Measurements from ENCODE around the gene SCIMP. TPM values are rescaled to one million over a fixed set of nuclear protein-coding genes. Genes with fewer than 3 reads are reported as not detected.

The SCIMP gene
- total and polyA plus RNA-seq, 2 of the 4 experiments (the other 2 are of a cell fraction): not detected

DNA sequence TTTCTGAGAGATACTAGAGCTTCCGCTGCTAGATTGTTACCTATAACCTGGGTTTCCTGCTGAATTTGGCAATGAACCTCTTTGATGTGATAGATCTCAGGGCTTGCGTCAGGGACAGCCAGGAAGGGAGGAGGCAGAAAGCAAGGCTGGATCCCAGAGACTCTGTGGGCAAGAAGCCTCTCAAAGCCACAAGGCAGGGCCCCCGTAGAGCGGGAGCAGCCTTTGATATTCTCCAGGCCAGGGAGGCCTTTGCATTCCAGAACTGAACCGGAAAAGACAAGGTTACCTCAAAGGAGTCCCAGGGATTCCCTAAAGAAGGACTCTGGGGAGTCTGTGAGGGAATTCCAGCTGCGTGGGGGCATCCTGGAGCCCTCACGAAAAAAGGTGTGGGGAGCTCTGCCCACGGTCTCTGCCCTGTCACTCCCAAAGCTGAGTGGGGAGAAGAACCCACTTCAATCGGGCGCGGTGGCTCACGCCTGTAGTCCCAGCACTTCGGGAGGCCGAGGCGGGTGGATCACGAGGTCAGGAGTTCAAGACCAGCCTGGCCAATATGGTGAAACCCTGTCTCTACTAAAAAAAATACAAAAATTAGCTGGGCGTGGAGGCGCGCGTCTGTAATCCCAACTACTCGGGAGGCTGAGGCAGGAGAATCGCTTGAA, 14.3 kb upstream of the SCIMP start:
- no peak overlapping the region for H2AK9ac ChIP-seq (replicated peaks; ENCODE audit: low read depth, low read length, poor library complexity)
- no peak overlapping the region for H3K4me2 ChIP-seq (ENCODE audit: low read depth, low read length)
- H3K4ac ChIP-seq (ENCODE audit: low read depth, low read length): no peak overlapping the region
- H3K23ac ChIP-seq (ENCODE audit: low read depth, low read length): no peak overlapping the region
- no peak overlapping the region for H3K9ac ChIP-seq (ENCODE audit: low read depth, low read length)
- ChIA-PET POLR2A (ENCODE audit: unreplicated experiment) (no interaction called here), CTCF (interaction anchor here (0.7 kb wide), 1 partner anchor 57 kb away, joined by 4 read pairs; the partner anchor contains the start of gene ZNF594)
- H2BK120ac ChIP-seq (ENCODE audit: low read depth, low read length): no peak overlapping the region
- dilution Hi-C loops (cut with HindIII; ENCODE audit: low sequenced_read_pairs, unreplicated experiment): no loop called here
- no peak overlapping the region for H3K14ac ChIP-seq (replicated peaks; ENCODE audit: low read depth, low read length)
- TF ChIP-seq SMC3 (IDR thresholded peaks at IDR 0.05; ENCODE audit: low read depth, low read length): no peak
- peaks cover 6% of the 10 kb centered on the region for H3K27me3 ChIP-seq (ENCODE audit: control insufficient read depth, insufficient read depth, low read length)
- no peak overlapping the region for H2AK5ac ChIP-seq (ENCODE audit: low read depth, low read length)
- H4K8ac ChIP-seq (ENCODE audit: low read depth in 2 of 2, low read length in 2 of 2): no peak overlapping the region
- no peaks in the 10 kb centered on the region for H3K9me1 ChIP-seq (ENCODE audit: insufficient read depth, low read length)
- no peak overlapping the region for H3K18ac ChIP-seq (ENCODE audit: low read depth, low read length)
- H3K27ac ChIP-seq (ENCODE audit: insufficient read depth, low read length): no peak overlapping the region
- no peaks in the 10 kb centered on the region for H3K79me1 ChIP-seq (ENCODE audit: low read depth in 1 of 2, low read length in 2 of 2)
- H3K4me1 ChIP-seq (ENCODE audit: control insufficient read depth, insufficient read depth, low read length): no peaks in the 10 kb centered on the region
- H4K5ac ChIP-seq (ENCODE audit: low read depth, low read length): no peak overlapping the region
- BruUV-seq (replicated peaks): no TSS peak
- no peaks in the 10 kb centered on the region for H3K36me3 ChIP-seq (ENCODE audit: control insufficient read depth, insufficient read depth, low read length)
- no peak overlapping the region for H2BK20ac ChIP-seq (ENCODE audit: low read depth, low read length)
- in situ Hi-C loops (cut with MboI; ENCODE audit: low sequenced_read_pairs): loop anchor here (5.0 to 25.0 kb wide), 2 partner anchors 193 to 1188 kb away; partner anchors contain the start of genes AIPL1 and PIMREG
- H2AFZ ChIP-seq (replicated peaks; ENCODE audit: low read length, poor library complexity): no peak overlapping the region
- H4K20me1 ChIP-seq (ENCODE audit: insufficient read depth, low read length): no peaks in the 10 kb centered on the region
- no peak overlapping the region for H3K56ac ChIP-seq (ENCODE audit: extremely low read depth, insufficient read depth, low read length)
- intact Hi-C loops (cut with micrococcal nuclease): loop anchor here (1.0 to 10.0 kb wide), 4 partner anchors 58 to 1186 kb away; partner anchors contain the start of genes AIPL1 and NUP88
- no peak overlapping the region for H4K91ac ChIP-seq (ENCODE audit: insufficient read depth, low read depth, low read length)
- H3K4me3 ChIP-seq (ENCODE audit: insufficient read depth, low read depth, low read length): no peak overlapping the region
- no peaks in the 10 kb centered on the region for H3K9me3 ChIP-seq (ENCODE audit: control insufficient read depth, insufficient read depth, low read length)
- 61% methylated on average over 5 of the region's 22 CpGs; no CpG with 5 or more reads in 1 of the 2 experiments for WGBS, 2 experiments (ENCODE audit: extremely low coverage in 2 of 2, insufficient read length in 1 of 2)
- DNase-seq (no peak), ATAC-seq (ENCODE audit: low read depth) (no peak)
- no peak overlapping the region for H2BK5ac ChIP-seq (ENCODE audit: low read depth, low read length, poor library complexity, severe bottlenecking)
- no peak overlapping the region for H2BK15ac ChIP-seq (ENCODE audit: low read depth, low read length)

Data from IMR-90 (cell line).